ENCODE data around the gene EFCC1.

EFCC1 gene

DNA sequence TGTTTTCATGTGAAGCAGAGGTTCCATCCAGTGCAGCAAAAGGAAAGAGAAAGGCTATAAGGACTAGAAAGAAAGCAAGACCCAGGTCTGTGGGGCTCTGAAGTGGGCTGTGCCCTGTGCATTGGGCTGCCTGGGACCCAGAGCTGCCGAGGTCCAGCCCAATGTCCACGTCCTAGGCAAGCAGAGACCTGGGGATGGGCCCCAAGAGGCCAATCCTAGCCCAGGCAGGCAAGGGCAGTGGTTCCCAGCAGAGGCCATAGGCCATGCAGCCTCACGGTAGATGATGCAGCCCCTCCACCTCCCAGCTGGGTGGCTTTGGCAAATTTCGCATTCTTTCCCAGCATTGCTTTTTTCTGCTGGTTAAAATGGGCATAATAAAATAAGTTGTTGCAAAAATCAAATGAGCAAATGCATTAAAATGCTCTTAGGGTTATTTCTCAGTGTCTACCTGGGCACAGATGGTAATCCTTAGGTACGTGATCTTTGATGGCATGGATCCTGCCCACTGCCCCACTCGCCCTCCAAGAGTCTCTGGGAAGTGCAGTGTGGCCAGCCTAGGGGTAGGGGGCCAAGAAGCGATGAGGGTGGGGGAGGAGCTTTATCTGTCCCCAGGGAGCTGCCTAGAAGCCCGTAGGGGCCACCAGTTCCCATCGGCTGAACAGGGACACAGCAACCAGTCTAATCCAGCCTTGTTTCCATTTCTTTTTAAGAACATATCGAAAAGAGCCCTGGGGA is 37.2 kb downstream of the EFCC1 start:
- Histone ChIP-seq H2AFZ (ENCODE audit: low read depth, low read length) (no peak overlapping the region), H3K27me3 (ENCODE audit: low read depth, low read length) (peaks cover 12% of the 10 kb centered on the region; the same call in 1 of the 2 replicates), H3K4me1 (ENCODE audit: low read length) (no peaks in the 10 kb centered on the region), H3K9ac (ENCODE audit: low read length) (no peak overlapping the region), H3K4me2 (ENCODE audit: low read length) (no peak overlapping the region), H3K9me3 (ENCODE audit: insufficient read depth, low read length) (peaks cover 3% of the 10 kb centered on the region; the same call in 1 of the 2 replicates), H3K36me3 (replicated peaks; ENCODE audit: low read depth, low read length) (no peaks in the 10 kb centered on the region), H3K4me3 (ENCODE audit: low read length) (no peak overlapping the region), H3K79me2 (ENCODE audit: low read length) (no peaks in the 10 kb centered on the region), H3K27ac (ENCODE audit: low read length) (no peak overlapping the region), H4K20me1 (ENCODE audit: insufficient read depth, low read length) (no peaks in the 10 kb centered on the region)
- no peak for TF ChIP-seq CTCF (IDR thresholded peaks at IDR 0.05; ENCODE audit: low read depth, low read length)
- no peak for TF ChIP-seq EZH2phosphoT487 (IDR thresholded peaks at IDR 0.05; ENCODE audit: low read depth)

DNA sequence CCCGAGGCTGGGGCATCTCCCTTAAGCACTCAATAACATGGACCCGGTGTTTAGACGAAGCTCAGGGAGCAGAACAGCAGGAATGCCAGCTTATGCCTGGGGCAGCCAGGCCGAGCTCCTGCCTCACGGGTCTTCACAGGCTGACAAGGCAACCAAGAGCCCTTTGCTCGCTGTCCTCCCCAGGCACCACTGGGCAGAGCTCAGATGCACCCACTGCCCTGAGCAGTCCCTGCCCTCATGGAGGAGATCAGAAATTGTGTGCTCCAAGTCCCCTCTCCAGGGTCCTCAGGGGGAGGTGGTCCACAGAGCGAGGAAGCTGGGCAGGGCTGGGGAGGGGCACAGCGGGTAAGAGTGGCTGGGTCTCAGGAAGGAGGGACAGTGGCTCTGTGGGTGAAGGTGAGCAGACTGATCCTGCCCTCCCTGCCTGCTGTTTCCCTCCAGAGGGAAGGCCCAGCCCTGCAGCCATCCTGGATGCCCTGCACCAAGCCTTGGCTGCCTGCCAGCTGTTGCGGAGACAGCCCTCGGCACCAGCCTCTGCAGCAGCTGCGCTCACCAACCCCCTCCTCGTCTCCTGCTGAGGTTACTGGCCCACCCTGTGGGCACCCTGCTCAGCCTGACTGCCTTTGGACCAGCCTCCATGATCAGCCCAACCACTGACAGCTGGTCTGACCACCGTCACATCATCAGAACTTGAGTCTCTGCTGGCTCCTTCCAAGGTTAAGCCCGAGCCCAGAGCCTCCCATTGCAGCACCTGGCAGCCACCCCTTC is 38.4 kb downstream of the EFCC1 start:
- H3K36me3 ChIP-seq (replicated peaks; ENCODE audit: low read depth, low read length) = no peaks in the 10 kb centered on the region
- no peaks in the 10 kb centered on the region for H3K4me1 ChIP-seq (ENCODE audit: low read length)
- peaks cover 12% of the 10 kb centered on the region; the same call in 1 of the 2 replicates for H3K27me3 ChIP-seq (ENCODE audit: low read depth, low read length)
- no peak overlapping the region for H3K4me3 ChIP-seq (ENCODE audit: low read length)
- H3K4me2 ChIP-seq (ENCODE audit: low read length) = no peak overlapping the region
- no peaks in the 10 kb centered on the region for H3K79me2 ChIP-seq (ENCODE audit: low read length)
- TF ChIP-seq CTCF (IDR thresholded peaks at IDR 0.05; ENCODE audit: low read depth, low read length) = no peak
- no peak for TF ChIP-seq EZH2phosphoT487 (IDR thresholded peaks at IDR 0.05; ENCODE audit: low read depth)
- no peak overlapping the region for H2AFZ ChIP-seq (ENCODE audit: low read depth, low read length)
- peaks cover 3% of the 10 kb centered on the region; the same call in 1 of the 2 replicates for H3K9me3 ChIP-seq (ENCODE audit: insufficient read depth, low read length)
- H3K9ac ChIP-seq (ENCODE audit: low read length) = no peak overlapping the region
- no peak overlapping the region for H3K27ac ChIP-seq (ENCODE audit: low read length)
- H4K20me1 ChIP-seq (ENCODE audit: insufficient read depth, low read length) = no peaks in the 10 kb centered on the region

DNA sequence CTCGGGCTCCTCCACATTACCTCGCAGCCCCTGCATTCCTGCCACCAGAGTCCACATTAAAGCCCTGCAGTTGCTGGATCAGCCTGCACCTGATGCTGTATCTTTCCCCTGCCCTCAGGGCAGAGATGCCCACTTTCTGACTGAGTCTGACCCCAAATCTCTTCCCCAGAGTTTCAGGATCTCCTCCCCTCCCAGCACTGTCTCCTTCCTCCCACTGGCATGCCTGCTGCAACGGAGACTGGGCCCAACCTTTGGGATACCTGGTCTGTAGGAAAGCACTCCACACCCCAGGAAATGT is 38.9 kb downstream of the EFCC1 start:
- no peak overlapping the region for H2AFZ ChIP-seq (ENCODE audit: low read depth, low read length)
- H3K9ac ChIP-seq (ENCODE audit: low read length) = no peak overlapping the region
- no peak overlapping the region for H3K4me2 ChIP-seq (ENCODE audit: low read length)
- peaks cover 12% of the 10 kb centered on the region; the same call in 1 of the 2 replicates for H3K27me3 ChIP-seq (ENCODE audit: low read depth, low read length)
- H3K36me3 ChIP-seq (replicated peaks; ENCODE audit: low read depth, low read length) = no peaks in the 10 kb centered on the region
- H3K4me1 ChIP-seq (ENCODE audit: low read length) = no peaks in the 10 kb centered on the region
- H3K79me2 ChIP-seq (ENCODE audit: low read length) = no peaks in the 10 kb centered on the region
- TF ChIP-seq EZH2phosphoT487 (IDR thresholded peaks at IDR 0.05; ENCODE audit: low read depth) = no peak
- TF ChIP-seq CTCF (IDR thresholded peaks at IDR 0.05; ENCODE audit: low read depth, low read length) = no peak
- H3K27ac ChIP-seq (ENCODE audit: low read length) = no peak overlapping the region
- no peaks in the 10 kb centered on the region for H4K20me1 ChIP-seq (ENCODE audit: insufficient read depth, low read length)
- no peak overlapping the region for H3K4me3 ChIP-seq (ENCODE audit: low read length)
- H3K9me3 ChIP-seq (ENCODE audit: insufficient read depth, low read length) = peaks cover 3% of the 10 kb centered on the region; the same call in 1 of the 2 replicates

GRCh38 chr3:129040579-129041300 is 39.6 kb downstream of the EFCC1 start:
- no peak overlapping the region for H3K4me2 ChIP-seq (ENCODE audit: low read length)
- H3K36me3 ChIP-seq (replicated peaks; ENCODE audit: low read depth, low read length) = no peaks in the 10 kb centered on the region
- H3K27me3 ChIP-seq (ENCODE audit: low read depth, low read length) = peaks cover 12% of the 10 kb centered on the region; the same call in 1 of the 2 replicates
- no peaks in the 10 kb centered on the region for H3K4me1 ChIP-seq (ENCODE audit: low read length)
- peaks cover 3% of the 10 kb centered on the region; the same call in 1 of the 2 replicates for H3K9me3 ChIP-seq (ENCODE audit: insufficient read depth, low read length)
- no peaks in the 10 kb centered on the region for H3K79me2 ChIP-seq (ENCODE audit: low read length)
- no peaks in the 10 kb centered on the region for H4K20me1 ChIP-seq (ENCODE audit: insufficient read depth, low read length)
- no peak overlapping the region for H3K9ac ChIP-seq (ENCODE audit: low read length)
- no peak for TF ChIP-seq CTCF (IDR thresholded peaks at IDR 0.05; ENCODE audit: low read depth, low read length)
- no peak for TF ChIP-seq EZH2phosphoT487 (IDR thresholded peaks at IDR 0.05; ENCODE audit: low read depth)
- H2AFZ ChIP-seq (ENCODE audit: low read depth, low read length) = no peak overlapping the region
- H3K4me3 ChIP-seq (ENCODE audit: low read length) = no peak overlapping the region
- H3K27ac ChIP-seq (ENCODE audit: low read length) = no peak overlapping the region
